ENCODE measurements around the gene ZHX3.

DNA sequence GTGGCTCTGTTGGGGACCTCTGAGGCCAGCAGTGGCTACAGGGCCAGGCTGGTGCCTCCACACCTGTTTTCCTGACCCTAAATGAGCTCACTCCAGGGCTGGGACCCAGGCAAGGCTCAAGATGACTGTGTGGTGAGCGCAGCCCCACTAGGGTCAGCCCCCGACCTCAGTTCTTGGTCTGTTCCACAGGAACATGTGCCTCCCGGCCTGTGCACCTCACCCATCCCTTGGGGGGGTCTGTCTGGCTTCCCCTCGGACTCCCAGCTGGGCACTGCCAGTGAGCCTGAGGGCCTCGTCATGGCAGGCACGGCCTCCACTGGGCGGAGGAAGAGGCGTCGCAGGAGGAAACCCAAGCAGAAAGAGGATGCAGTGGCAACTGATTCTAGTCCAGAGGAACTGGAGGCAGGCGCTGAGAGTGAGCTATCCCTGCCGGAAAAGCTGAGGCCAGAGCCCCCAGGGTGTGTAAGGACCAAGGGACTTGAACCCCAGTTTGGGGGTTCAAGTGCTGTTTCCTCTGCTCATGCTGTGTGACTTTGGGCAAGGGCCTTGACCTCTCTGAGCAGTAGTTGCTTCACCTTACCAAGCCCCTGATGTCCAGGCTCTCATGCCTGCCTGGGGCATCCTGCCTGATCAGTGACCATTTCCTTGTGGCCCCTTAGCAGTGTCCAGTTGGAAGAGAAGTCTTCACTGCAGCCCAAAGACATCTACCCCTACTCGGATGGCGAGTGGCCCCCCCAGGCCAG lies 31.1 kb upstream of the ZHX3 start:
- TF ChIP-seq USF2 (CRISPR knock-in tag; IDR thresholded peaks at IDR 0.05), result no peak
- TF ChIP-seq CTCF (IDR thresholded peaks at IDR 0.05), result no peak
- no peak for TF ChIP-seq SP1 (CRISPR knock-in tag; conservative IDR thresholded peaks at IDR 0.05)
- TF ChIP-seq NFYB (CRISPR knock-in tag; conservative IDR thresholded peaks at IDR 0.05; ENCODE audit: low read depth), result no peak
- TF ChIP-seq TEAD4 (CRISPR knock-in tag; IDR thresholded peaks at IDR 0.05), result no peak
- TF ChIP-seq ZSCAN18 (CRISPR knock-in tag; IDR thresholded peaks at IDR 0.05), result no peak
- no peak for TF ChIP-seq ATF3 (CRISPR knock-in tag; conservative IDR thresholded peaks at IDR 0.05)
- TF ChIP-seq EMX1 (CRISPR knock-in tag; IDR thresholded peaks at IDR 0.05), result no peak
- no peak for TF ChIP-seq ZNF232 (CRISPR knock-in tag; IDR thresholded peaks at IDR 0.05)
- TF ChIP-seq ZBTB21 (CRISPR knock-in tag; IDR thresholded peaks at IDR 0.05; ENCODE audit: borderline replicate concordance), result no peak
- no peak for TF ChIP-seq ZNF121 (CRISPR knock-in tag; IDR thresholded peaks at IDR 0.05)
- no peak for TF ChIP-seq JUN (CRISPR knock-in tag; IDR thresholded peaks at IDR 0.05)

Data from WTC11 (cell line).